Ovary (tissue), 3 donors: ENCODE measurements around the gene PDF.

Experiments
- EP300 ChIP-seq: sonication (generic); formaldehyde crosslinking; IDR thresholded peaks from one replicate; pipeline ENCODE4 v1.6.1; 2017; ENCODE audit warnings: antibody characterized with exemption
- POLR2A ChIP-seq: fragments of 450-650 bp; IDR thresholded peaks from one replicate; pipeline ENCODE4 v1.6.1; 2017; ENCODE audit warnings: antibody characterized with exemption, mild to moderate bottlenecking, moderate library complexity
- TF ChIP-seq, protein P1 (sequence below), 3 donors: fragments of 450-650 bp in 2 of 3; fragments of 200-600 bp in 1 of 3; IDR thresholded peaks; one replicate each; pipeline versions ENCODE4 v1.5.1 to v1.8.0; 2016 to 2022; ENCODE audit warnings: antibody characterized with exemption in 3 of 3, mild to moderate bottlenecking in 1 of 3
- donor health status: DM: no; HTN: no; CAD: no.

DNA sequence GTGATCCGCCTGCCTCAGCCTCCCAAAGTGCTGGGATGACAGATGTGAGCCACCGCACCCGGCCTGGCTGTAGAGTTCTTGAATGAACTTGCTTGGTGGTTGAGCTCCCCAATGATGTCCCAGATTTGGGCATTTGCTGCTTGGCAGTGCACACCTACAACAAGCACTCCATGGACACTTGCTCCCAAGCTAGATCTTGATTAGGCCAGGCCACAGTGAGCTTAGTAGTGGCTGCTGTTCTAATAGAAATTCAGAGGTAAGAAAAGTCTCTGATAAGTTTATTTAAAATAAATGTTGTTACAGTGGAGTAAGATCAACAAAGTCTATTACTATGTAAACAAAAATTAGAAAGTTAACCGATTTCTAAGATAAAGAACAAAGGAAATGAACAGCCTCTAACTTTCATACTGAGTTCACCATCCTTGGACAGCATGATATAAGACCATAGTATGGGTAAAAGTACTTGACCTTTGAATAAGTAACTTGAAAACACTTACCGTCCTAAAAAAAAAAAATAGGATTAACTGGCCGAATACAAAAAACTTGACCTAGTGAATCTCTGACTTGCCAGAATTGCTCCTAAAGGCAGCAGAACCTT lies 20.2 kb upstream of the PDF start:
- TF ChIP-seq, protein P1, sequence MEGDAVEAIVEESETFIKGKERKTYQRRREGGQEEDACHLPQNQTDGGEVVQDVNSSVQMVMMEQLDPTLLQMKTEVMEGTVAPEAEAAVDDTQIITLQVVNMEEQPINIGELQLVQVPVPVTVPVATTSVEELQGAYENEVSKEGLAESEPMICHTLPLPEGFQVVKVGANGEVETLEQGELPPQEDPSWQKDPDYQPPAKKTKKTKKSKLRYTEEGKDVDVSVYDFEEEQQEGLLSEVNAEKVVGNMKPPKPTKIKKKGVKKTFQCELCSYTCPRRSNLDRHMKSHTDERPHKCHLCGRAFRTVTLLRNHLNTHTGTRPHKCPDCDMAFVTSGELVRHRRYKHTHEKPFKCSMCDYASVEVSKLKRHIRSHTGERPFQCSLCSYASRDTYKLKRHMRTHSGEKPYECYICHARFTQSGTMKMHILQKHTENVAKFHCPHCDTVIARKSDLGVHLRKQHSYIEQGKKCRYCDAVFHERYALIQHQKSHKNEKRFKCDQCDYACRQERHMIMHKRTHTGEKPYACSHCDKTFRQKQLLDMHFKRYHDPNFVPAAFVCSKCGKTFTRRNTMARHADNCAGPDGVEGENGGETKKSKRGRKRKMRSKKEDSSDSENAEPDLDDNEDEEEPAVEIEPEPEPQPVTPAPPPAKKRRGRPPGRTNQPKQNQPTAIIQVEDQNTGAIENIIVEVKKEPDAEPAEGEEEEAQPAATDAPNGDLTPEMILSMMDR (IDR thresholded peaks at IDR 0.05), result no peak
- TF ChIP-seq EP300 (no peak), POLR2A (no peak)
